GM10266 (cell line): ENCODE results near the gene ARHGAP6.
A peak's percentile ranks its signal among the peaks of the same experiment; 100 is the strongest.

ENCODE experiments used
- DNase-seq: peaks from one replicate; pipeline ENCODE4 v3.0.0; 2012; ENCODE audit errors: extremely low spot score
- CTCF ChIP-seq: IDR thresholded peaks from 2 replicates; pipeline ENCODE4 v1.5.1; 2012; ENCODE audit warnings: mild to moderate bottlenecking, low read depth; ENCODE audit not compliant: control insufficient read depth, insufficient read depth; ENCODE audit errors: missing control alignments

ARHGAP6 gene

DNA sequence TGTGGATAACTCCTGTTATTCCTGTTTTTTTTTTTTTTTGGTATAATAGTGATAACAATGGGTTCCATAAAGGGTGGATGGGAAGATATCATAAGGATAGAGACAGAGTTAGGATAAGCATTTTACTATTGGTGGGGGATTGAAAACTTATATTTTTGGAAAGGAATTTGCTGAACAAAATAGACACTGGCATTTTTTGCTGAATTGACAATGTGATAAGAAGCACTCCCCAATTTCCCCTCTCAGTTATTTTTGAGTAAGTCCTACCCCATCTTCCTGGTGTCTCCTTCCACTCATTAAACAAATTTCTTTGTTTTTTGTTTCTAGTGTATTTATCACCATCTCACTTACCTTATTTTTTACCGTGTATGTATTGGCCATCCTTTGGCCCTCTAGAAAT, 316.7 kb downstream of the ARHGAP6 start:
- TF ChIP-seq CTCF, result no peak
- DNase-seq, result no peak

DNA sequence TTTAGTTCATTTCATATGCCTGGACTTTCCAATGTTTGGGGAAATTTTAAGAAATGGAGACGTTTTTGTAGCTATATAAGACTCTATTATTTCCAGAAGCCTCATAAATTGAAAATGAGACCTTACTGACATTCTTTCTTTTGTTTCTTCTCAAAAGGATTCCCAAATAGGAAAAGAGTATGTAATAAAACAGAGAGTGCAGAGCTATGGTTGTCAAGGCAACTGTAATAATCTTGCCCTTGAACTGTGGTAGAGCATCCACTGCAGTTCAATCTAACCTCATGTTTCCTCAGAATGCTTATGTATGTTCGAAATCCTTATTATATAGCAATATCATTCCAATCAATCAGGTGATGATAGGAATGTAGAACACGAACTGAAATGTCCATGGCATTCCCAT, 318.4 kb downstream of the ARHGAP6 start:
- DNase-seq, result no peak
- TF ChIP-seq CTCF, result no peak

DNA sequence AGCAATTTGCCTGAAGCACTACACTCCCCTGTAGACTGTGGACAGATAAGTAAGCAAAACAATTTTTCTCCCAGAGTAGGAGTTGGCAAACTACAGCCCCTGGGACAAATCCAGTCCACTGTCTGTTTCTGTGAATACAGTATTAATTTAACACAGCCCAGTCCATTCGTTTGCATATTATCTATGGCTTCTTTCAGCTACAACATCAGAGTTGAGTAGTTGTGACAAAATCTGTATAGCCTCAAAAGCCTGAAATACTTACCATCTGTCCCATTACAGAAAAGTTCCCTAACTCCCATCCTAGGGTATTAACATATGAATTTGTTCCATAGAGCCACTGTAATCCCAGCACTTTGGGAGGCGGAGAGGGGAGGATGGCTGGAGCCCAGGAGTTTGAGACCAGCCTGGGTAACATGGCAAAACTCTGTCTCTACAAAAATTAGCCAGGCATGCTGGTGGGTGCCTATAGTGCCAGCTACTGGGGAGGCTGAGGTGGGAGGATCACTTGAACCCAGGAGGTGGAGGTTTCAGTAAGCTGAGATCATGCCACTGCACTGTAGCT, 319.5 kb downstream of the ARHGAP6 start:
- no peak for DNase-seq
- no peak for TF ChIP-seq CTCF

DNA sequence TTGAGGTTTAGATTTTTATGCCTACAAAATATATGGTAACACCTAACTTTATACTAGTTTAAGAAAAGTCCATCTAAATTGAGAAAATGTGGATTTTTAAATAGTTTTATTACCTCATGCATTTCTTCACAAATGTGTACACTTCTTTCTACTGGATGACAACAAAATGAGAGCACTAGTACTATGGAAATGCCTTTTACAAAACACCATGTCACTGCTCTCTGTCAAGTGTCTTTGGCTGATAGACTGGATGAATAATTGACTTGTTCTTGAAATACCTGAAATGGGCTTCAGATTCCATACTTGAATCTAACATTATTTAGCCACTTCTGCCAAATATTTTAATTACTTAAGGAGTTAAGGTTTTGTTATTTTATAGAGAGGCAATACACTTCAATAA, 323.0 kb downstream of the ARHGAP6 start:
- TF ChIP-seq CTCF, result no peak
- DNase-seq, result no peak

DNA sequence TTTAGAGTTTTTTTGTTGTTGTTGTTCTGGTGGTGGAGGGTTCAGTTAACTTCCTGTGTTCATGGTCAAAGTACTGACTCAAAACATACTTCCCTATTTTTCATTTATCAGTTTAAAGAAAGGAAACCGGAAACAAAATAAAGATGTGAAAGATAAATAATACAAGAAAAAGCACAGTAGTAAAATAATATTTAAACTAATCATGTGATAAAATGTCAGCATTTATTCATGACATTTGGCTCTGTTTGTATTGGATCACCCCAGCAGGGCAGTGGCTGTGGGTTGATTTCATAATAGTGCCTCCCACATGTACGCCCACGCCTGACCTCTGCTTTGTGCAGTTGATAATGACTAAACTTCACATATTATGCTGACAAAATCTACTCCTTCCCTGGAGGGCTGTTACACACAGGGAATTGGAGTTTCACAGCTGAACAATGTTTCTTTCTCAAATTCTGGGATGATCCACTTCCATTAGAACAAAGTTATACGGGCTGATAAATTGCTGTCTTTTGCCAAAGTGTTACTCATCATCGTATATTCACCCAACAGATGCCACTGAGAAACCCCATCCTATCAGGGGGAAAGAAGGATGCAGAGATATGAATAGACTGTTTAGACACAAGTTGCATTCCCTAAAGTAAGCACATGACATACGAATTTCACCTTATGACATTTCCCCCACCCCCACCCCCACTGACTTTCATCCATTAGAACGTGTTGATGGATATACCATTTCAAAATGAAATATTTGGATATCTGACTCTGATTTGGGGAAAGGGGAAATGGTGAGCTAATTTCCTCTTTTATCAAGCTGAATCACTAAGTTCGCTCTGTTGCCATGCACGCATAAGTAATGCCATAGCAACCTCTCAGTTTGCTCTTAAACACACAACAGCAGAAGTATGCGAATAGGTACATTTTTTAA, 324.2 kb downstream of the ARHGAP6 start:
- no peak for TF ChIP-seq CTCF
- DNase-seq, result peak; percentile 3

DNA sequence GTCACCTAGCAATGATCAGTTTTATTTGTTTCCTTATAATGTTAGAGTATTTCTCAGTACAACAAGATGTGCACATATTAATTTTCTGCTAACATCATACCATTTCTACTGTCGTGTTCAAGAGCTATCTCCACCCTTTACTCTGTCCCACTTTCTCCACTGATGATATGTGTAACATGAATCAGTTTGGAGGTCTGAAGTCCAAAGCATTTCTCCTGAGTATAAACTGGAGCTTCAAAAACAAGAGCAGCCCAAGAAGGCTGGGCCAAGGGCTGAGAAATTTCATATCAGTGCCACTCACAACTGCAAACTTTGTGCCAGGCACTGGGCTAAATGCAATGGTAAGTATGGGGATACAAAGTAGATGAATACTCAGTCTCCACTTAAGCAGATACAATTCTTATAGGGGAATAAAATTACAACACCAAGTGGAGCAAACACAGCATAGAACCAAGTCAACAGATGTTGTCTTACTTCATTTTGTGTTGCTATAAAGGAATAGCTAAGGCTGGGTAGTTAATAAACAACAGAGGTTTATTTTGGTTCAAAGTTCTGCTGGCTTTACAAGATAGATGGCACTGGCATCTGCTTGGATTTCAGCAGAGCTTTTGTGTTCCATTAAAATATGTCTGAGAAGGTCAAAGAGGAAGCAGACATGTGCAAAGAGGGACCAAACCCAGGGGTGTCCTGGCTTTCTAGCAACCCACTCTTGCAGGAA, 328.3 kb downstream of the ARHGAP6 start:
- TF ChIP-seq CTCF, result no peak
- DNase-seq, result no peak
